ENCODE data around the gene ADAMTSL2. TPM values are rescaled to one million over a fixed set of nuclear protein-coding genes. Genes with fewer than 3 reads are reported as not detected.

ADAMTSL2 gene
- total RNA-seq, 1 donor from 2014 or later = 14.0 TPM

DNA sequence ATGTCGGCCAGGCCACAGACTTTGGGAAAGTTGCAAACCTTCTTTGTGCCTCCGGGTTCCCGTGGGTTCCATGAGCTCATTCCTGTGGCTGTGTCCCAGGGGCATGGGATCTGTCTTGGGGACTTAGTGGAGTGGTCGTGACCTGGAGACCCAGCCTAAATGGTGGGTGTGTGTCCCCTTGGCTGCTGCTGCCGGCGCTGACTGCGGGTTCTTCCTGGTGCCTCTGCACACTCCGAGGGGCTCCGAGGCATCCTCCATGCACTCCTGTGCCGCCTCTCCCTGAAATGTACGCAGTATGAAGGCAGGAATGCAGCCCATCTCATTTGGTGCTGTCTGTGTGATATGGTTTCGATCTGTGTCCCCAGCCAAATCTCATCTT is 34.6 kb upstream of the ADAMTSL2 start:
- DNase-seq (ENCODE audit: low spot score) = no peak

DNA sequence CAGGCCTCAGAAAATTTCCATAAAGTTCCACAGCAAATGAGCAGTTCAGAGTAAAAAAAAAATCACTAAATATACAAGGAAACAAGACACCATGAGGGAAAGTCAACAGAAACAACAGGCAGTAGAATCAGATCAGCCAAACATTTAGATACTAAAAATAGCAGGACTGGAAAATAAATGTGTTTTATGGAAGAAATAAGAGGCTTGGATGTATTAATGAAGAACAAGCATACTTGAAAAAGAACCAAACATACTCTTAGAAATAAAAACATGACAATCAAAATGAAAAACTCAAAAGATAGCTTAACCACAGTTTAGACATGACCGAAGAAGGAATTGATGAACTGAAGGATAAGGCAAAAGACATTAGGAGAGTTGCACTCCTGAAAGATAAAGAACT is 32.4 kb upstream of the ADAMTSL2 start:
- no peak for DNase-seq (ENCODE audit: low spot score)

DNA sequence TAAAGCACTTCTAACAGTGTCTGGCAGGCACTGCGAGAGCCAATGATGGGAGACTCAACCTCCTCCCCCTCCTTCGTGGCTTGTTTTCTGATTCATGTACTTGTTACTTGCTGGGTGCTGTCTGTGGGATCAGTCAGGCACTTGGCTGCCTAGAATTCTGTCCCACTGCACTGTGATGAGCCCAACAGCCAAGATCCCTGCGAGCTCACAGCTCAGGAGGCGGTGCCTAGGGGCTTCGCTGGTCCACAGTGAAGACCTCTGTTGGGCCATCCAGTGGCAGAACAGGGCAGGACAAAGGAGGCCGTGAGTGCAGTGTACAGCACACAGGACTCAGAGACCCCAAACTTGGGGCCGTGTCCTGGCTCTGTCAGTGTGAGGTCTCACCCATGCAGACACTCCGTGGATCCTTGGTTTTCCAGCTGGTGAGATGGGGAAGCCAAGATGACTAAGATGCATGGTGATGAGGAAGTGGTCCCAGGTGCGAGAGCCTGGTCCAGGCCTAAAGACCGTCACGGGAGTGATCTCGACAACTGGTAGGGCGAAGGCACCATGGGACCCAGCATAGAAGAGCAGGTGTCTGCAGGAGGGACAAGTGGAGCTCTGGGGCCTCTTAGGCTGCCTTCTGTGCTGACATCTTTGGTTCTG is 29.2 kb upstream of the ADAMTSL2 start:
- DNase-seq (ENCODE audit: low spot score) = no peak

DNA sequence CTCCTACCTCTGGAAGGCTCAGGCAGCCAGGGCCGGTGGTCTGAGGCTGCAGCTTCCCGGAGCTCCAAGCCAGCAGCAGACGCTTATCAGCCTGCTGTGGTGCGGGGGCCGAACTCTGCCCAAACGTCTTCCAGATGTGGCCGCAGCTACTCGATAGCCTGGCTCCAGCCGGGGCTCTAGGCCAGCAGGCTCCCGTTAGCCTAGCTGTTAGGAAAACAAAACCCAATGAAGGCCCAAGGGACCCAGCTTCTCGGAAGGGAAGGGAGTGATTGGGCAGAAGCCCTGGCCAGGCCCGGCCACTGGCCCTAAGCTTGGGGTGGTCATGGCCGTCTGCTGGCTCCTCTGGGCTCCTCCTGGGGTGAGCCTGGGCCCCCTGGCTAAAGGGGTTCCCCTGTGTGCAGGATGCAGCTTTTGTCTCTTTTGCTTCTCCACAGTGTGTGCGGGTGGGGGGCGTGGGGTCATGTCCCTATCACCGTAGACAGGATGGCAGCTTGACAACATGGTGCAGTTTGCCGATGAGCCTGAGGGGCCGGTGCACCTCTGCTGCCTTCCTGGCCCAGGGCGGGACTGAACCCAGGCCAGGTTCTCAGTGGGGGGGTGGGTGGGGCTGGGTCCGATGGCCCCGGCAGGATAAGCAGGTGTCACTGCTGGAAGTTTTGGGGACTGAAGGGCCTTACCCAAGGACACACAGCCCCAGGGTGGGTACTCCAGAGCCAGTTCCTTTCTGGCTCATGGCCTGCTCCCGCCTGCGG is 28.4 kb upstream of the ADAMTSL2 start:
- DNase-seq (ENCODE audit: low spot score) = no peak

DNA sequence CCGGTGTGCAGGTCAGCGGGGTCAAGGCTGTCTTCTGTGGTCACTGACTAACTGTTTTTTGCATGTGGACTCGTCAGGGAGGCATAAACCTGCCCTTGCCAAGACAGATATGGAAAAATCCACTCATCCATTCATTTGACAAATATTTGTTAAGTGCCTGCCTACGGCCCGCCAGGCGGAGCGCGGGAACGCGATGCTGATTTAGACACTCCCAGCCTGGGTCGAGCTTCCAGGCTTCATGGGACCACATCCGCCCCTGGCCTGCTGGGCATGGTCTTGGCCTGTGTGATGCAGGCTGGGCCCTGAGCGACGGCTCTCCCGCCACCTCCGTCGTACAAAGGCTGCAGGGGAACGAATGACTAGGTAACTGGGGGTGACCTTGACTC is 27.9 kb upstream of the ADAMTSL2 start:
- DNase-seq (ENCODE audit: low spot score) = no peak

DNA sequence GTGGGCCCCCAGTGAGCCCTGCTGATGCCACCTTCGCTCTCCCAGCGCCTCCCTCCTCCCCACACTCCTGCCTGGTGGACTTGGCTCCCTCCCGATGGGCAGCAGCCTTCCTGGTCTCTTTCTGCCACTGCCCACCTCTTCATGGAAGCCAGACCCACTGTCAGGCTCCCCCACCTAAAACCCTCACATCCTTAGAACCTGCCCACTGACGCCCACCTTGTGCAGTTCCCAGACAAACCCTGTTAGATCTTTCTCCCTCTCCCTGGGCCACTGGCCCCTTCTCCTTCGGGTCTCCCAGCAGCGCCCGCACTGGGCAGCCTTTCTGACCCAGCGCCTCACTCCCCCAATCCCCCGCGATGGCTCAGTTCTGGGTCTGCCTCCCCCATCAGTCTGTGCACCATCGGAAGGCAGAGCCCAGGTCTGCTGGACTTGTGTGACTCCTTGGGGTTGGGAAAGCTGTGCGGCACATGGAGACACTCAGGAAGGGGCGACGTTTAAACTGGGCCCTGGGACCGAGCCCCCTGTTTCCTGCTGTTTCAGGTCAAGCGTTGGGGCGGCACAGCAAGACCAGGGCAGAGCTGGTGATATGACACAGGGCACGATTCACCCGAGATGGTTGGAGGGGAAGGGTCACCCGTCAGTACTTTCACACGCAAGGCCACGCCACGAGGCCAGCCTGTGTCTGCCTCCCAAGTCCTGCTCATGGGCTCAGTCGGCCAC is 27.1 kb upstream of the ADAMTSL2 start:
- no peak for DNase-seq (ENCODE audit: low spot score)

DNA sequence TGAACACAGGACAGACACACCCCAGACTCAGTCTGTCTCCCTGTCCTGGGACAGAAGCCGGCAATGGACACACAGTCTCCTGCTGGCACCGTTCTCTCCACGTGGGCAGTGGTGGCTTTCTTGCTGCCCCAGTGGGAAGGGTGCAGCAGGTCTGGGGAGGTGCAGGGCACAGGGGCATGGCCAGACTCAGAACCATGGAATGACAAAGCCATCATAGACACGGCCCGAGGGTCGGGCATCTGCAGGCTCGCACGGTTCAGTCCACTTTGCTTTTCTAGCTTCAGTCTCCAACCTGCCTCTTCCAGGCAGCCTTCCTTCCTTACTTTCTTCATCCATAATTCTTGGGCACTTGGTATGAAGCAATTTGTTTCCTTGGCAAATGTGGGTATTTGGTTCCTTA is 26.5 kb upstream of the ADAMTSL2 start:
- DNase-seq (ENCODE audit: low spot score) = no peak

DNA sequence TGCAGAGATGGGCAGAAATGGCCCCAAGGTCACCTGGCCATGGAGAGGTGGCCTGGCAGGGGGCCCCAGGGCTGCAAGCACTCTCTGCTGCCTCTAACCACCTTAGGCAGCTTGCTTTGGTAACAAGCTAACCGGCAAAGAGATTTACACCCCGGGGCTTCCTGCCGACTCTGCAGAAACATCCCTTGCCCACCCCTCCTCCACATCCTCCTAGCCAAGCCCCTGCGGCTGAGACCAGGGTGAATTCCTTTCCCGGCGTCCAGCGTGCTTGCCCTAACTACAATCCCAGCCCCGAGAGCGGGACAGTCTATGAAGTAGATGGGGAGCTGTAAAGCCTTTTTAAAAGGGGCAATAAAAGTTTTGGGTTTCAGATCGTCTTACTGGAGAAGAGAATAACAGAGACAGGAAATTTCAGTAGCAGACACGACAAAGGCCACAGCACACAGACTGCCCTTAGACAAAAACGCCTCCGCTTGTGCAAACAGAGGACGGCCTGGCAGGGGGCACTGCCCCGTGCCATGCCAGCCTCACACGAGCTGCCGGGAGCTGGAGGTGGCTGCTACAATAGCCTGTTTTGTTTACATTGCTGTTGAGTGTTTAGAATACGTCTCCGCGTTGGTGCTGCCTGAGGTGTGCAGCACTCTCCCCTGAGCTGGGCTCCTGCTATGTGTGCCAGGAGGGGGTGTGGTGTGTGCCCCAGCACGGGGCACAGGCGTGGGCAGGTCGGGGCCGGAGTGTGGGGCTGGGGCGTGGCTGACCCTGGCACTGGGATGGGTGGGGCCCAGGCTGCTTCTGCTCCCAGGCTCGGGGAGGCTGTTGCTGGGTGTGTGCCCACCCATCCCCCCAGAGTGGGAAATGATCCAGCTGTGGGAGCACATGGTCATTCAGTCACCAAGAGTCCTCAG is 25.1 kb upstream of the ADAMTSL2 start:
- peak; percentile 58 for DNase-seq (ENCODE audit: low spot score)

DNA sequence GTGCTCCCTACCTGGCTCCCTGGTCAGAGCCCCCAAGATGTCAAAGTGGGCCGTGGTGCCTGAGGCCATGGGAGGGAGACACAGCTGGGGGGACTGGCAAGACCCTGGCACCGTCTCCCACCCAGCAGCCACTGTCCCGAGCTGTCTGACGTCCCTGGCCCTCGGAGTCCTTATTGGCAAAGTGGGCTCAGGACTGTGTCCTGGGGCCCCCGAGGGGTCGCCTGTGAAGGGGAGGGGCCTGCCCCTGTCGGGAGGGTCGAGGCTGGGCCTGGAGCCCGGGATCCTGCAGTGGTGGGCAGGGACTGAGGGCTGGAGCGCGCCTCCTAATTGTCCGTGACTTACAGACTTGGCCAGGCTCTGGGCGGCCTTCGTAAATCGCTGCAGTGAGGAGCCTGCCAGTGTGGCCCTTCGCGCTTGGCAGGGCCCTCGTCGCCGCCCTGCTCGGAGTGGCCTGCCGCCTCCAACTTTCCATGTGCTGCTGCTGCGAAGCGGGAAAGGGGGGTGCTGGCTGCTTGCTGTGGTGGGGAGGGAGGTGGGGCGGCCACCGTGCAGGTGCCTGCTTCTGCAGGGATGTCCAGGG is 23.5 kb upstream of the ADAMTSL2 start:
- DNase-seq (ENCODE audit: low spot score) = no peak

DNA sequence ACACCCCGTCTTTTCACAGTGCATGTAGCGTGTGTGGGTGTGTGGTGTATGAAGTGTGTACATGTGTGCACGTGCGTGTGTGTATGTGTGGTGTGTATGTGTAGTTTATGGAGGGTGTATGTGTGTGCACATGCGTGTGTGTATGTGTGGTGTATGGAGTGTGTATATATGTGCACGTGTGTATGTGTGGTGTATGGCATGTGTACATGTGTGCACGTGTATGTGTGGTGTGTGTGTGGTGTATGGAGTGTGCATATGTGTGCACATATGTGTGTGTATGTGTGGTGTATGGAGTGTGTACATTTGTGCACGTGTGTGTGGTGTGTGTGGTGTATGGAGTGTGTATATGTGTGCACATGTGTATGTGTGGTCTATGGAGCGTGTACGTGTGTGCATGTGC is 22.9 kb upstream of the ADAMTSL2 start:
- no peak for DNase-seq (ENCODE audit: low spot score)

DNA sequence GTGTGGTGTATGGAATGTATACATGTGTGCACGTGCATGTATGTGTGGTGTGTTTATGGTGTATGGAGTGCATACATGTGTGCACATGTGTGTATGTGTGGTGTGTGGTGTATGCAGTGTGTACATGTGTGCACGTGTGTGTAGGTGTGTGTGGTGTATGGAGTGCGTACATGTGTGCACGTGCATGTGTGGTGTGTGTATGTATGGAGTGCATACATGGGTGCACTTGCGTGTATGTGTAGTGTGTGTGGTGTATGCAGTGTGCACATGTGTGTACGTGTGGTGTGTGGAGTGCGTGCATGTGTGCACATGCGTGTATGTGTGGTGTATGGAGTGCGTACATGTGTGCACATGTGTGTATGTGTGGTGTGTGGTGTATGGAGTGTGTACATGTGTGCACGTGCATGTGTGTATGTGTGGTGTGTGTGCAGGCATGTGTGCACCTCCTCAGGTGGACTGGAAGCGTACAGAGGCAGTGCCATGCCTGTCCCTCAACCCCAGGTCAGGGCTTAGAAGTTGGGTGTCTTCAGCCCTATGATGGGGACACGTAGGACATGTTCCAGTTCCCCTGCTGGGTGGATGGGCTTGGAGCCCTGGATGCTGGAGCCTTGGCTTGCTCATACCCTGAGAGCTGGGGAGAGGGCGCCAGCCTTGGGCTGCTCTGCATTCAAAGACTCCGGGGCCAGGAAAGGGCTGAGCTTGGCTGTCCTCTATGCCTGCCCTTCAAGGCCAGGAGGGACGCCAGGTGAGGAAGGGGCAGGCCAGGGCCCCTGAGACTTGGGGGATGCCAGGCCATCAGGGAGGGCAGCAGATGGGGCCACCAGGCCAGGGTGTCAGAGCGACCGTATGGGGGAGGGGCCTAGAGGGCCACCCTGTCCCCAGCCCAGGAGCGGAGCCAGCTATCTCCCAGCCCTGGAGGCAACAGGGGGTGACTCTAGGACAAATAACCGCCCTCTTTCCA is 22.0 kb upstream of the ADAMTSL2 start:
- DNase-seq (ENCODE audit: low spot score) = no peak

DNA sequence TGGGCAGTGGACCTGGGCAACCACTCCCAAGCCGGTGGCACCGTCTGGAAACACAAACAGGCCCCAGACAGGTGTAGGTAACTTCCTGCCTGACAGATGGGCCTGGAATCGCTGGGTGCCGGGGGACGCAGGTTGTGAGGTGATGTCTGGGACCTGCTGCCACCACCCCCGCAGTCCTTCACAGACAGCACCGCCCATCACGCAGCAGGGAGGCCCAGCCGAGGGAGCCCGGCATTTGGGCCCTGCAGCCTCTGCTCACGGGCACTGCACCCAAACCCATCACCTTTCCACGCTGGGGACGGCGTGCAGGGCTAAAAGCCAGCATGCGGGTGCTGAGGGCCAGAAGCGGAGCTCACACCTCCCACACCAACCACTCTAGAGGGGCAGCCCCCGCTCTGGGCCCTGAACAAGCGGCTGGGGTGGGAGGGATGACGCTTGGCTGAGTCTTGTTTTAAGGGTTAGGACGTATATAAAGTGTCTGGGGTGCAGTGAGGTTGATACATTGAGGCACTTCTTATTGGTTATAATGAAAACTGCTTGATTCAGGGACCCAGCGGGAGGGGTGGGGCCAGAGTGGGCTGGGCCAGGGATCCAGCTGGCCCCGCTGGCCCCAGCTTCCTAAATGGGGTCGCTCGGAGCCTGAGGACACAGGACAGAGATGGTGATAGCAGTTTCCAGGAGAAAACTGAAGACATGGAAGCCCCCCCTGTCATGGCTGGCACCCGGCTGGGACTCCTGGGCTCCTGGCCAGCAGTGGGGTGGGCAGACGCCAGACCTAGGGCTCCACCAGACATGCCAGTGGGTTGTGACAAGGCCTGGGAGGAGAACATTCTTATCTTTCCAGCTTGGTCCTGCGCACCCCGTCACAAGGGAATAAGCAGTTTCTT is 21.0 kb upstream of the ADAMTSL2 start:
- DNase-seq (ENCODE audit: low spot score) = no peak

DNA sequence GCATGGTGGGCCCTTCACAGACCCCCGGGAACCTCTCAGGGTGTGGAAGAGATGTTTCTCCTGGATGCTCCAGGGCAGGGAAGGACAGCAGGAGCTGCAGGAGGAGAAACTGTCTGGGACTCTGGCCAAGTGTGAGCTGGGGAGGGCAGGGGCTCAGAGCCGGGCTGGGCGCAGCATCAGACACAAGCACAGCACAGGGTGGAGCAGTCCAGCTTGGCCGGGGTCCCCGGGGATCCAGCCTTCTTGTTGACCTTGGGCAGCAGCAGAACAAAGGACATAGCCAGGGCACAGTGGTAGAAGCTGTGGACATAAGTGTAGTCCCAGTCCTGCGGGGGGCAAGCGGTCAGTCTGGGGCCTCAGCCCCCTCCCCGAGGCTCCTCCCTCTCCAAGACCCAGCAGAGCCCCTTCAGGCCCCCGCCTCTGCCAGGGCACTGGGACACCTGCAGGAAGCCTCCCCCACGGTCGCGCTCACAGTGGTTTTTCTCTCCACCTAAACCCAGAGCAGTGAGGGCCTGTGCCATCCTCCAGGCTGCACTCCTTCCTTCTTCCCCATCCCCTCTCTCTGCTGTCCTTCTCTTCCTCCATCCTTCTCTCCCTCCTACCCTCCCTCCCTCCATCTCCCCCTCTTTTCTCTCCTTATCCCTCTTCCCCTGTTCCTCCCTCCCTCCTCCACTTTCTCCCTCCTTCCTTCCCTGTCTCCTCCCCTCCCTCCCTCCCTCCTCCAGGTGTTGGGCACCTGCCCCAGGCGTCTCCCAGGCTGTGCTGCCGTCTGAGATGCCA is 19.9 kb upstream of the ADAMTSL2 start:
- DNase-seq (ENCODE audit: low spot score) = peak; percentile 49

DNA sequence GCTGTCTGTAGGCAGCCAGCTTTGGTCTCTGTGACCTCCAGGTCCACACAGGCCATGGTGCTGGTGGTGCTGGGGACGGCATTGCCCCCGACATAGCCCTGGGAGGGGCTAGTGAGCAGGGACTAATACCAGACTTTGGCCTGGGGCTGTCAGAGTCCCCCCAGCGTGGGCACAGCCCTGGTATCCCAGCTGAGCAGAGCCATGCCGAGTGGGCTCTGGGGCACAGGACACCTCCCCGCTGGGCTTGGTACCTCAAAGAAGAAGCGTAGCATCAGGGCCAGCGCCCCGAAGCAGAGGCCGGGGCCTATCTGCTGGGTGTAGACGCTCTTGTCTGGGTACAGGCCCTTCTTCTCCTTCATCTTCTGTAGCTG is 19.3 kb upstream of the ADAMTSL2 start:
- DNase-seq (ENCODE audit: low spot score) = no peak

DNA sequence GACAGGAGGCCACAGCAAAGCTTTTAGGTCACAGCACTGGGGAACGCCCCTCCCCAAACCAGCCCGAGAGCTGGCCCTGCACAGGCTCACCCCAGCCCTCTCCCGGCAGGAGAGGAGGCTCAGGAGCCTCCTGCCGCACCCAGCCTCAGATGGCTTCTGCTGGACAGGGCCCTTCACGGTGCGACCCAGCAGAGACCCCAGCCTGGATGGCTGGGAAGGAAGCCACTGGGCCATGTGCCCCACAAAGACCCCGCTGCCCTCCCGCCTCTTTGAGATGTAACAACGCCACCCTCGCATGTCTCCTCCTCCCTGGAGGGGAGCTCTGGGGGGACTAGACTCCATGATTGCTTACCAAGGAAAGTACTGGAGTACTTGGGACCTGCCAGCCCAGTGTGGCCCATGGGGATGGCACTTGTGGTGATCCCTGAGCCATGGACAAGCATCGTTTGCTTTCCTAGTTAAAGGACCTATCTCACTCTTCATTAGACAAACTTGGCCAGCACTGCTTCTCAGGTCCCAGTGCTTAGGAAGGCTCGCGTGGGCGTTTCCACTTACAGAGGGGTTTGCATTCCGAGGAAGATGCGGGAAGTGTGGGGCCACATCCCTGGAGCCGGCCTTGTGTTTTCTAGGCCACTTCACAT is 18.8 kb upstream of the ADAMTSL2 start:
- no peak for DNase-seq (ENCODE audit: low spot score)

DNA sequence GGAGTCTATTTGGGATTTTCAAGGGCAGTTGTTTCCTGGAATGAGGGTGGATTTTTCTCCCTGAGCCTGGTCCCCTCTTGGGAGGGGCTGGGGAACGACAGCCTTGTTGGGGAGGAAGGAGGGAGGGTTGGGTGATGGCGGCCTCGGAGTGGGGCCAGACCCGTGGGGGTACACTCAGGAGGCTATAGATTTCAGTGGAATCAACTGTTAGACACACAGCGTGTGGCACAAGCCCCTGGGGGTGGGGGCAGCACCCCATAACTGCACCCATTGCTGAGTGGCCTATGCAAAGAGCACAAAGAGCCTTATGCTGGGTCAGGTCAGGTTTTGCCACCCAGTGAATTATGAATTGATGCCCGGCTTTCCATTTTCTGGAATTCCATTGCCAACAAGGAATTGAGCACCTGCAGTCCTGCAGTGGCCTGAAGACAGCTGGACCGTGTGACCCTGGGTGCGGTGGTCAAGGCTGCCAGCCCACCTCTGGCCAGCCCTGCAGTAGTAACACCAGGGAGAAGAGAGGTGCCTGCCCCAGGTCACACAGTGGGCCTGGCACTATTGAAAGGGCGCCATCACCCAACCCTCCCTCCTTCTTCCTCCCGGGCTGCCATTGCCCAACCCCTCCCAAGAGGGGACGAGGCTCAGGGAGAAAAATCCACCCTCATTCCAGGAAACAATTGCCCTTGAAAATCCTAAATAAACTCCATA is 18.1 kb upstream of the ADAMTSL2 start:
- no peak for DNase-seq (ENCODE audit: low spot score)

DNA sequence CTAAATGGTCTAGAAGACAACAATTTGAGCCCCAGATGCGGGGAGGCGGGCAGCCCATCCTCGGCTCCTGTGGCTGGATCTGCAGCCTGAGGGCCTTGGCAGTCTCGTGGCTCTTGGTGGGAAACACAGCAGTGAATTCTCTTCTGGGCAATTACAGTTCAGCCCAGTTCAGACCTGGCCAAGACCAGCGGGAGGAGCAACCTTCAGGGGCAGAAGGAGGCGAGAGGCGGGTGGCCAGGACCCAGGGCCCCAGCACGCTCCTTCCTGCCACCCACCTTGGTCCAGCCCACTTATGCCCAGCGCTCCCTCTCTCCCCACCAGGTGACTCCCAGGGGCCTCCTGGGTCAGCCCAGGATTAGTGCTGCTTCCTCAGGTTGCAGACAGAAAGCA is 17.5 kb upstream of the ADAMTSL2 start:
- DNase-seq (ENCODE audit: low spot score) = no peak

DNA sequence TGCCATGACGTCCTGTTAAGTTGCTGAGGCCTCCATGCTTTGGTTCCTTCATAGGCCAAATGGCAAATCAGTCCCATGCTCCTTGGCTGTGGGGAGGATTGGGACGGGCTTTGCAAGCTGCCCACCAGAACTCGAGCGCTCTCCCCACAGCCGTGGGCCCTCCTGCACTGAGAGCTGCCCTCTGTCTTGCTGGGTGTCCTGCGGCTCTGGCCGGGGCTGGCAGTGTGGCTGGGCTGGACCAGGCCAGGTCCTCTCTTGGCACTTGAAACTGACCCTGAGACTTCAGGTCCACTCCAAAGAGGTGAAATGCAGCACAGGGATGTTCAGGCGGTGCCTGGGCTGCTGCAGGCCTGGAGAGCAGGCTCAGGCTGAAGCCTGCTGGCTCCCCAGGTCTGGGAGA is 16.8 kb upstream of the ADAMTSL2 start:
- DNase-seq (ENCODE audit: low spot score) = no peak

All from mucosa of gallbladder (tissue), 1 donor.